HL-60 (cell line): ENCODE results near the gene FRAS1.

Experiments used
- DNase-seq, 2 experiments: peaks; one replicate each; pipeline ENCODE4 v3.0.0-alpha.2; 2010 to 2020; ENCODE audit warnings: low read depth in 1 of 2, low spot score in 1 of 2
- H3K27ac ChIP-seq: fragments of 250-450 bp; sonication (Bioruptor Pico); replicated peaks from 2 replicates; pipeline ENCODE4 v1.5.1; 2020; ENCODE audit warnings: mild to moderate bottlenecking, moderate library complexity
- H3K27me3 ChIP-seq: fragments of 250-450 bp; sonication (Bioruptor Pico); 2 replicates; pipeline ENCODE4 v1.5.1; 2021; ENCODE audit warnings: mild to moderate bottlenecking, moderate library complexity; ENCODE audit not compliant: insufficient read depth, poor library complexity, severe bottlenecking
- H3K4me3 ChIP-seq: replicated peaks from 2 replicates; pipeline ENCODE4 v1.5.1; 2011; ENCODE audit warnings: mild to moderate bottlenecking, control low read depth, low read length; ENCODE audit not compliant: insufficient read depth
- GABPA ChIP-seq: IDR thresholded peaks from 2 replicates; pipeline ENCODE4 v1.6.1; 2012; ENCODE audit warnings: low read depth
- POLR2AphosphoS5 ChIP-seq: IDR thresholded peaks from 2 replicates; pipeline ENCODE4 v1.6.1; 2012; ENCODE audit warnings: low read depth
- SPI1 ChIP-seq: IDR thresholded peaks from 2 replicates; pipeline ENCODE4 v1.6.1; 2012; ENCODE audit warnings: low read depth, mild to moderate bottlenecking, borderline replicate concordance
- TF ChIP-seq, protein P1 (sequence below): IDR thresholded peaks from 2 replicates; pipeline ENCODE4 v1.6.1; 2012; ENCODE audit warnings: low read depth; ENCODE audit not compliant: insufficient replicate concordance
- TF ChIP-seq, protein P2 (sequence below): IDR thresholded peaks from one replicate; pipeline ENCODE4 v1.5.1; 2011; ENCODE audit warnings: low read length, control low read depth, inconsistent platforms; ENCODE audit not compliant: insufficient read depth

Gene FRAS1

DNA sequence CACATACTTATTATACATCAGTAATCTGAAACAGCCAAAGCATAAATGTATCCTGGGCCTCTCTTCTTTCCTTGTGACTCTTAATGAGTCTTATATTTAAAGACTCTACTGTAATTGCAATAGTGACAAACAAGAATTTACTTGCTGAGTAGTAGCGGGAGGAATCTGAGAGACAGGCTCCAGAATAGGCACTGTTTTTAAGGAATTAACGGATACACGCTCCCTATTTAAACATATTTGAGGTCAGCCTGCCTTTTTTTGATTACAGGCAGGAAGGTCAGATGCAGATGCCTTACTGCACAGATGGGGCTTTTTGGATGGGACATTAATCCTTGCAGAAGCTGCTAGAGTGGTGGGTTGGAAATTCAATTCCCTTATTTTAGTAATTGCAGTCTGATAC, 298.2 kb downstream of the FRAS1 start:
- Histone ChIP-seq H3K27ac (no peak overlapping the region), H3K27me3 (no peaks in the 10 kb centered on the region), H3K4me3 (no peak overlapping the region)
- no peak for DNase-seq
- no peak for TF ChIP-seq SPI1
- TF ChIP-seq, protein P1, sequence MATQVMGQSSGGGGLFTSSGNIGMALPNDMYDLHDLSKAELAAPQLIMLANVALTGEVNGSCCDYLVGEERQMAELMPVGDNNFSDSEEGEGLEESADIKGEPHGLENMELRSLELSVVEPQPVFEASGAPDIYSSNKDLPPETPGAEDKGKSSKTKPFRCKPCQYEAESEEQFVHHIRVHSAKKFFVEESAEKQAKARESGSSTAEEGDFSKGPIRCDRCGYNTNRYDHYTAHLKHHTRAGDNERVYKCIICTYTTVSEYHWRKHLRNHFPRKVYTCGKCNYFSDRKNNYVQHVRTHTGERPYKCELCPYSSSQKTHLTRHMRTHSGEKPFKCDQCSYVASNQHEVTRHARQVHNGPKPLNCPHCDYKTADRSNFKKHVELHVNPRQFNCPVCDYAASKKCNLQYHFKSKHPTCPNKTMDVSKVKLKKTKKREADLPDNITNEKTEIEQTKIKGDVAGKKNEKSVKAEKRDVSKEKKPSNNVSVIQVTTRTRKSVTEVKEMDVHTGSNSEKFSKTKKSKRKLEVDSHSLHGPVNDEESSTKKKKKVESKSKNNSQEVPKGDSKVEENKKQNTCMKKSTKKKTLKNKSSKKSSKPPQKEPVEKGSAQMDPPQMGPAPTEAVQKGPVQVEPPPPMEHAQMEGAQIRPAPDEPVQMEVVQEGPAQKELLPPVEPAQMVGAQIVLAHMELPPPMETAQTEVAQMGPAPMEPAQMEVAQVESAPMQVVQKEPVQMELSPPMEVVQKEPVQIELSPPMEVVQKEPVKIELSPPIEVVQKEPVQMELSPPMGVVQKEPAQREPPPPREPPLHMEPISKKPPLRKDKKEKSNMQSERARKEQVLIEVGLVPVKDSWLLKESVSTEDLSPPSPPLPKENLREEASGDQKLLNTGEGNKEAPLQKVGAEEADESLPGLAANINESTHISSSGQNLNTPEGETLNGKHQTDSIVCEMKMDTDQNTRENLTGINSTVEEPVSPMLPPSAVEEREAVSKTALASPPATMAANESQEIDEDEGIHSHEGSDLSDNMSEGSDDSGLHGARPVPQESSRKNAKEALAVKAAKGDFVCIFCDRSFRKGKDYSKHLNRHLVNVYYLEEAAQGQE: no peak
- TF ChIP-seq, protein P2, sequence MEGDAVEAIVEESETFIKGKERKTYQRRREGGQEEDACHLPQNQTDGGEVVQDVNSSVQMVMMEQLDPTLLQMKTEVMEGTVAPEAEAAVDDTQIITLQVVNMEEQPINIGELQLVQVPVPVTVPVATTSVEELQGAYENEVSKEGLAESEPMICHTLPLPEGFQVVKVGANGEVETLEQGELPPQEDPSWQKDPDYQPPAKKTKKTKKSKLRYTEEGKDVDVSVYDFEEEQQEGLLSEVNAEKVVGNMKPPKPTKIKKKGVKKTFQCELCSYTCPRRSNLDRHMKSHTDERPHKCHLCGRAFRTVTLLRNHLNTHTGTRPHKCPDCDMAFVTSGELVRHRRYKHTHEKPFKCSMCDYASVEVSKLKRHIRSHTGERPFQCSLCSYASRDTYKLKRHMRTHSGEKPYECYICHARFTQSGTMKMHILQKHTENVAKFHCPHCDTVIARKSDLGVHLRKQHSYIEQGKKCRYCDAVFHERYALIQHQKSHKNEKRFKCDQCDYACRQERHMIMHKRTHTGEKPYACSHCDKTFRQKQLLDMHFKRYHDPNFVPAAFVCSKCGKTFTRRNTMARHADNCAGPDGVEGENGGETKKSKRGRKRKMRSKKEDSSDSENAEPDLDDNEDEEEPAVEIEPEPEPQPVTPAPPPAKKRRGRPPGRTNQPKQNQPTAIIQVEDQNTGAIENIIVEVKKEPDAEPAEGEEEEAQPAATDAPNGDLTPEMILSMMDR: no peak
- no peak for TF ChIP-seq GABPA
- no peak for TF ChIP-seq POLR2AphosphoS5

DNA sequence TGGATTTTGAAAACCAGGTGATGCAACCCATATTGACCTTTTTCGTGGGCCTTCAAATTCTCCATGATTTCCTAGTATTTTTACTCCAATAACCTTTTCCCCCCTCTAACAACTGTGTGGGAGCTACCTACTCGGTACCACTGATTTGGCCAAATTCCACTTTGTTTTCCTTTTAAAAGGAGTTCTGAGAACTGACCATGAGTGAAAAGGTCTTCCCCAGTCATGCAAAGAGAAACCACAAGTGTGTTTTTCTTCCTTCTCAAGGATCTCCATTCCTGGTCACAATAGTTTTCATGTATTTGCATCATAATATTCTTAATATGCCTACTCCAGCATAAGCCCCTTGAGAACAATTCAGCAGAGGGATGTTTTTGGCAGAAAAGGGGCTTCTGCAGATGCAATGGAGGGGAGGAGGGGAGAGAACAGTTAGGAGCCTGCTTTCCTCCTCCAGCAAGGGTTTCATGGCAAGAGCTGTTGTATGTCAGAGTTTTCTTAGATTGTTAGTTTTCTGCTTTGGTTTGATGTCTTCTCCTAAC, 299.2 kb downstream of the FRAS1 start:
- no peak overlapping the region for H3K27ac ChIP-seq
- H3K4me3 ChIP-seq: no peak overlapping the region
- TF ChIP-seq GABPA (no peak), SPI1 (no peak), POLR2AphosphoS5 (no peak)
- TF ChIP-seq, protein P2: no peak
- TF ChIP-seq, protein P1: no peak
- DNase-seq: no peak
- H3K27me3 ChIP-seq: no peaks in the 10 kb centered on the region

DNA sequence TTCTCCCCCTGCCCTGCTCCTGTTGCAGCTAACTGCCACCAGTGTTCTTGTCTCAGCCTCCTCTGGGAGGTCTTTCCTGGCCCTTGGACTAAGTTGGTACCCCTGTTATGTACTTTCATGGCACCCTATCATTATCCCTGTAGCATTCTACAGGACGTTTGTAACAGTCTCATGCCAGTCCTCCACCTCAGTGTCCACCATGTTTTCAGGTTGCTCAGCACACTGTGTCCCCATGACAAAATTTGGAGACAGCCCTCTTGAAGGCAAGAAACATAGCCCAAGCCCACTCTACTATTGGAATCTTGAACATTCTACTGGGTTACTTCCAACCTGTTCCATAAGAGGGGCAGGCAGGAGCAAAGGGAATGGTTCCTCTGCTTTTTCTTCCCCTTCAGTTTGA, 300.0 kb downstream of the FRAS1 start:
- no peak overlapping the region for H3K27ac ChIP-seq
- DNase-seq: no peak
- no peak overlapping the region for H3K4me3 ChIP-seq
- TF ChIP-seq SPI1 (no peak), GABPA (no peak), POLR2AphosphoS5 (no peak)
- TF ChIP-seq, protein P1: no peak
- TF ChIP-seq, protein P2: no peak
- H3K27me3 ChIP-seq: no peaks in the 10 kb centered on the region
